ENCODE data around the gene MCTP1.

DNA sequence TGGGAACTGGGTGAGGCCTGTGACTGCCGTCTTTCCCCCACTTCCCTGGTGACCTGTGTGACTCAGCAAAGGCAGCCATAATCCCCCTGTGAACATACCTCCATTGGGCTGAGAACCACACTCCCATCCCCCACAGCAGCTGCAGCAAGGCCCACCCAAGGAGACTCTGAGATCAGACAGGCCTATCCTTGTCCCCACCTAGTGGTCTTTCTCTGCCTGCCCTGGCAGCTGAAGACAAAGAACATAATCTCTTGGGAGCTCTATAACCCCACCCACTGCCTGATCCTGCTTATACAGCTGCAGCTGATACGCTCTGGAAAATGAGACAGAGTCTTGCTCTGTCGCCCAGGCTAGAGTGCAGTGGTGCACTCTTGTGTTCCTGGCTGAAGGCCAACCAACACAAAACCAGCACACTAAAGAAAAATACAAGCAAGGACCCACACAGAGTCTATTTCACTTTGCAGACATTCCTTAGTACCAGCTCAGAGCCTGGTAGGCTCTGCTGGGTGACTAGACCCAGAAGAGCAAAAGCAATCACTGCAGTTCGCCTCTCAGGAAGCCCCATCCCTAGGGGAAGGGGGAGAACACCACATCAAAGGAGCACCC, 106.7 kb downstream of the MCTP1 start:
- no peak for TF ChIP-seq NFRKB (IDR thresholded peaks at IDR 0.05)
- no peak for TF ChIP-seq SP1 (IDR thresholded peaks at IDR 0.05)
- no peak for TF ChIP-seq L3MBTL2 (conservative IDR thresholded peaks at IDR 0.05)
- no peak for TF ChIP-seq ZNF384 (IDR thresholded peaks at IDR 0.05)
- no peak for TF ChIP-seq ARNT (IDR thresholded peaks at IDR 0.05)
